Brain microvascular endothelial cell (primary cell): ENCODE results near the gene ZBTB32.

Source experiments
- DNase-seq: peaks from one replicate; pipeline ENCODE4 v3.0.0-alpha.2; 2020
- H3K27ac ChIP-seq: fragments of 250-450 bp; sonication (Bioruptor Pico); 2 replicates; pipeline ENCODE4 v1.5.1; 2020; ENCODE audit warnings: mild to moderate bottlenecking, moderate library complexity
- H3K27me3 ChIP-seq: fragments of 250-450 bp; sonication (Bioruptor Pico); replicated peaks from 2 replicates; pipeline ENCODE4 v1.5.1; 2020; ENCODE audit warnings: mild to moderate bottlenecking
- H3K36me3 ChIP-seq: fragments of 250-450 bp; sonication (Bioruptor Pico); replicated peaks from 2 replicates; pipeline ENCODE4 v1.5.1; 2020; ENCODE audit warnings: mild to moderate bottlenecking
- H3K4me3 ChIP-seq: 2 replicates; pipeline ENCODE4 v1.5.1; 2011; ENCODE audit warnings: low read depth, mild to moderate bottlenecking, control low read depth, low read length, moderate library complexity
- CTCF ChIP-seq: IDR thresholded peaks from 2 replicates; pipeline ENCODE4 v1.5.1; 2011; ENCODE audit warnings: low read depth, mild to moderate bottlenecking, moderate library complexity, low read length, control low read depth, inconsistent platforms; ENCODE audit errors: missing control alignments
- in situ Hi-C: cut with HindIII; loops from 2 replicates; pipeline ENCODE4 v1.10.0; 2017; ENCODE audit warnings: low sequenced_read_pairs, low pct_ligation_motif_present

Gene ZBTB32

GRCh38 chr19:35742121-35742724 is 37.9 kb downstream of the ZBTB32 start, which contains the start of gene IGFLR1:
IGFLR1 (minus strand) TSS chr19:35742452; CDS start chr19:35741180, 1,272 bp downstream.
- Histone ChIP-seq H3K27me3 (no peaks in the 10 kb centered on the region), H3K27ac (no peak within 1 kb of the TSS), H3K4me3 (no peak within 1 kb of the TSS), H3K36me3 (peaks cover 14% of the 10 kb centered on the region)
- DNase-seq, result no peak
- in situ Hi-C loops, result no loop called here
- TF ChIP-seq CTCF, result no peak

GRCh38 chr19:35743640-35744429 is 39.5 kb downstream of the ZBTB32 start:
- Histone ChIP-seq H3K36me3 (no peaks in the 10 kb centered on the region), H3K27ac (no peak overlapping the region), H3K27me3 (no peaks in the 10 kb centered on the region), H3K4me3 (no peak overlapping the region)
- no peak for TF ChIP-seq CTCF
- in situ Hi-C loops, result no loop called here
- DNase-seq, result no peak

GRCh38 chr19:35744430-35745327 is 40.3 kb downstream of the ZBTB32 start:
- TF ChIP-seq CTCF, result peak; percentile 68
- DNase-seq, result peak; percentile 97
- in situ Hi-C loops, result no loop called here
- peak overlapping the region; percentile 96 for H3K27ac ChIP-seq
- H3K27me3 ChIP-seq, result no peaks in the 10 kb centered on the region
- H3K36me3 ChIP-seq, result no peaks in the 10 kb centered on the region
- peak overlapping the region; percentile 84 for H3K4me3 ChIP-seq

GRCh38 chr19:35745328-35746086 is 41.1 kb downstream of the ZBTB32 start, which contains the start of the genes PSENEN and U2AF1L4:
PSENEN (plus strand) TSS chr19:35745651; CDS start chr19:35745931, 280 bp downstream.
U2AF1L4 (minus strand) TSS chr19:35745418; CDS start chr19:35745391, 27 bp downstream.
- in situ Hi-C loops, result no loop called here

More at GRCh38 chr19:35745328-35746086, 41.1 kb downstream of the ZBTB32 start, which contains the start of the genes PSENEN and U2AF1L4:
- H3K36me3 ChIP-seq, result no peaks in the 10 kb centered on the region
- H3K27ac ChIP-seq, result peak within 1 kb of the TSS; percentile 96
- H3K27me3 ChIP-seq, result no peaks in the 10 kb centered on the region
- no peak for TF ChIP-seq CTCF
- DNase-seq, result peak; percentile 97
- H3K4me3 ChIP-seq, result peak within 1 kb of the TSS; percentile 84
